SK-N-SH treated with all-trans-retinoic acid at 6 μM for 48 hours (cell line): ENCODE measurements around the gene TTF2.

Source experiments
- ATAC-seq: fragments of 200-7000 bp; cut with Tn5 transposase; 3 replicates; pipeline ENCODE4 v1.9.1; 2020; ENCODE audit warnings: mild to moderate bottlenecking, moderate library complexity
- ARNTL ChIP-seq: fragments of 450-650 bp; formaldehyde crosslinking; IDR thresholded peaks from 2 replicates; pipeline ENCODE4 v1.5.0; 2020; ENCODE audit warnings: low read depth, mild to moderate bottlenecking, moderate library complexity, borderline replicate concordance
- CREB5 ChIP-seq: fragments of 250-450 bp; sonication (Bioruptor Pico); IDR thresholded peaks from 2 replicates; pipeline ENCODE4 v1.5.1; 2020; ENCODE audit warnings: low read depth, mild to moderate bottlenecking, moderate library complexity
- CSDC2 ChIP-seq: fragments of 250-450 bp; sonication (Bioruptor Pico); IDR thresholded peaks from 2 replicates; pipeline ENCODE4 v1.5.0; 2020; ENCODE audit warnings: mild to moderate bottlenecking, moderate library complexity
- ESRRG ChIP-seq: fragments of 250-450 bp; sonication (Bioruptor Pico); IDR thresholded peaks from 2 replicates; pipeline ENCODE4 v1.6.1; 2021; ENCODE audit warnings: mild to moderate bottlenecking
- GLIS3 ChIP-seq: fragments of 250-450 bp; sonication (Bioruptor Pico); IDR thresholded peaks from 2 replicates; pipeline ENCODE4 v1.5.0; 2020; ENCODE audit warnings: mild to moderate bottlenecking, moderate library complexity
- ISL1 ChIP-seq: fragments of 250-450 bp; sonication (Bioruptor Pico); IDR thresholded peaks from 2 replicates; pipeline ENCODE4 v2.1.2; 2022; ENCODE audit warnings: mild to moderate bottlenecking, moderate library complexity
- OSR1 ChIP-seq: fragments of 250-450 bp; sonication (Bioruptor Pico); IDR thresholded peaks from 2 replicates; pipeline ENCODE4 v1.8.0; 2022; ENCODE audit warnings: moderate library complexity, mild to moderate bottlenecking, inconsistent platforms
- PATZ1 ChIP-seq: fragments of 250-450 bp; sonication (Bioruptor Pico); IDR thresholded peaks from 2 replicates; pipeline ENCODE4 v1.8.0; 2020; ENCODE audit warnings: mild to moderate bottlenecking, moderate library complexity, borderline replicate concordance
- SNAI2 ChIP-seq: fragments of 250-450 bp; sonication (Bioruptor Pico); IDR thresholded peaks from 2 replicates; pipeline ENCODE4 v1.5.0; 2020; ENCODE audit warnings: mild to moderate bottlenecking, moderate library complexity
- TCF4 ChIP-seq: fragments of 250-450 bp; sonication (Bioruptor Pico); IDR thresholded peaks from 2 replicates; pipeline ENCODE4 v1.8.0; 2021; ENCODE audit warnings: mild to moderate bottlenecking, moderate library complexity, borderline replicate concordance
- TOX ChIP-seq: fragments of 250-450 bp; sonication (Bioruptor Pico); IDR thresholded peaks from 2 replicates; pipeline ENCODE4 v1.8.0; 2021; ENCODE audit warnings: mild to moderate bottlenecking, moderate library complexity, borderline replicate concordance
- TSHZ2 ChIP-seq: fragments of 250-450 bp; sonication (Bioruptor Pico); IDR thresholded peaks from 2 replicates; pipeline ENCODE4 v1.5.0; 2020; ENCODE audit warnings: mild to moderate bottlenecking, moderate library complexity
- ZC3H10 ChIP-seq: fragments of 250-450 bp; sonication (Bioruptor Pico); IDR thresholded peaks from 2 replicates; pipeline ENCODE4 v1.5.1; 2021; ENCODE audit warnings: mild to moderate bottlenecking, moderate library complexity
- ZFP3 ChIP-seq: fragments of 250-450 bp; sonication (Bioruptor Pico); IDR thresholded peaks from 2 replicates; pipeline ENCODE4 v1.5.0; 2020; ENCODE audit warnings: mild to moderate bottlenecking, moderate library complexity
- ZFP30 ChIP-seq: fragments of 450-650 bp; formaldehyde crosslinking; IDR thresholded peaks from 2 replicates; pipeline ENCODE4 v1.5.0; 2022; ENCODE audit warnings: mild to moderate bottlenecking, moderate library complexity
- ZNF565 ChIP-seq: fragments of 450-650 bp; formaldehyde crosslinking; conservative IDR thresholded peaks from 2 replicates; pipeline ENCODE4 v1.5.0; 2020; ENCODE audit warnings: low read depth, mild to moderate bottlenecking, moderate library complexity
- ZNF70 ChIP-seq: fragments of 450-650 bp; formaldehyde crosslinking; IDR thresholded peaks from 2 replicates; pipeline ENCODE4 v1.5.0; 2020; ENCODE audit warnings: mild to moderate bottlenecking, moderate library complexity
- ZNF8 ChIP-seq: fragments of 450-650 bp; formaldehyde crosslinking; IDR thresholded peaks from 2 replicates; pipeline ENCODE4 v1.5.0; 2020; ENCODE audit warnings: mild to moderate bottlenecking, moderate library complexity

TTF2 gene

GRCh38 chr1:117123274-117123673 lies 63.1 kb downstream of the TTF2 start:
- no peak for TF ChIP-seq ZNF565 (CRISPR knock-in tag)
- TF ChIP-seq ESRRG (CRISPR knock-in tag): no peak
- TF ChIP-seq OSR1: no peak
- no peak for TF ChIP-seq ZFP3 (CRISPR knock-in tag)
- TF ChIP-seq PATZ1: no peak
- no peak for TF ChIP-seq CSDC2 (CRISPR knock-in tag)
- no peak for TF ChIP-seq CREB5 (CRISPR knock-in tag)
- TF ChIP-seq TOX: no peak
- no peak for TF ChIP-seq ARNTL
- TF ChIP-seq ZNF70 (CRISPR knock-in tag): no peak
- no peak for ATAC-seq

- ATAC-seq: no peak
Measured at GRCh38 chr1:117124661-117125060, 64.5 kb downstream of the TTF2 start.

GRCh38 chr1:117127795-117128194 lies 67.7 kb downstream of the TTF2 start:
- ATAC-seq: no peak
- no peak for TF ChIP-seq ZNF8 (CRISPR knock-in tag)
- no peak for TF ChIP-seq ZNF70 (CRISPR knock-in tag)
- TF ChIP-seq CREB5 (CRISPR knock-in tag): no peak
- no peak for TF ChIP-seq PATZ1
- TF ChIP-seq TSHZ2: no peak
- no peak for TF ChIP-seq TCF4
- TF ChIP-seq ESRRG (CRISPR knock-in tag): no peak
- TF ChIP-seq ARNTL: no peak
- no peak for TF ChIP-seq OSR1
- no peak for TF ChIP-seq ZC3H10 (CRISPR knock-in tag)

More at GRCh38 chr1:117124661-117125060, 64.5 kb downstream of the TTF2 start:
- TF ChIP-seq ESRRG (CRISPR knock-in tag) (no peak), SNAI2 (no peak), TCF4 (no peak), ISL1 (no peak), ZC3H10 (CRISPR knock-in tag) (no peak), ZNF8 (CRISPR knock-in tag) (no peak), ARNTL (no peak), CSDC2 (CRISPR knock-in tag) (no peak), TSHZ2 (no peak), ZFP3 (CRISPR knock-in tag) (no peak), ZNF565 (CRISPR knock-in tag) (no peak), GLIS3 (CRISPR knock-in tag) (no peak), CREB5 (CRISPR knock-in tag) (no peak), ZFP30 (CRISPR knock-in tag) (no peak)
